Measurements from ENCODE around the gene CDC16. TPM values are rescaled to one million over a fixed set of nuclear protein-coding genes. Genes with fewer than 3 reads are reported as not detected.

Gene CDC16
- total and polyA plus RNA-seq, 9 of the 15 experiments (the other 6 are each of a cell fraction or from before 2014, with no cell fraction given), result 23.2 to 102 (median 51.6) TPM

DNA sequence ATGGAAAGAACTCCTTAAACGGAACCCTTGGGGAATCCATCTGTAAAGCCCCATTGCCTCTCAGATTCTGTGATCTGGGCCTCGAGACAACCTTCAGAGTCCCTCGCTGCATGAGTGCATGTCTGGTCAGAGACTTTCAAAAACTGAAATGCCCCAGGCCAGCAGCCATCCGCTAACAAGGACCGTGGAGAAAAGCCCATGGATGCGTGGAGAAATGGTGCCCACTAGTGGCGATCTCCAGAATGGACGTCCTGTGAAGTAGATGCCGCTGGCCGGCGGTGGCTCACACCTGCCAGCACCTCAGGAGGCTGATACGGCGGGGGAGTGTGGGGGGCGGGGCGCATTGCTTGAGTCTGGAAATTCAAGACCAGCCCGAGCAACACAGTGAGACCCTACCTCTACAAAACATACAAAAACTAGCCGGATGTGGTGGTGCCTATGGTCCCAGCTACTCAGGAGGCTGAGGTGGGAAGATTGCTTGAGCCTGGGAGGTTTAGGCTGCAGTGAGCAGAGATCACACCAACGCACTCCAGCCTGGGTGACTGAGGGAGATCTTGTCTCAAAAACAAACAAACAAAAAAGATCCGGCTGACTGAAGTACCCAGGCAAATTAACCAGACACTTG is 7.9 kb upstream of the CDC16 start (continued):
- peak; percentile 88 for TF ChIP-seq STAG1 (CRISPR knock-in tag; IDR thresholded peaks at IDR 0.05; ENCODE audit: borderline replicate concordance)
- TF ChIP-seq SIX5 (IDR thresholded peaks at IDR 0.05; ENCODE audit: borderline replicate concordance in 1 of 2, insufficient read depth in 1 of 2, low read depth in 1 of 2, low read length in 2 of 2), result no peak
- no peak for TF ChIP-seq SIRT6 (IDR thresholded peaks at IDR 0.05; ENCODE audit: low read depth, low read length)
- no peak for TF ChIP-seq ATF1 (CRISPR knock-in tag; IDR thresholded peaks at IDR 0.05)
- no peak for TF ChIP-seq ATF1 (tag; IDR thresholded peaks at IDR 0.05)
- no peak for TF ChIP-seq POLR3G (IDR thresholded peaks at IDR 0.05; ENCODE audit: extremely low read depth, insufficient read length, insufficient replicate concordance)
- no peak for TF ChIP-seq HDGF (IDR thresholded peaks at IDR 0.05)
- TF ChIP-seq HMGN3 (IDR thresholded peaks at IDR 0.05; ENCODE audit: borderline replicate concordance, extremely low read depth, insufficient read length, low read depth, low read length), result no peak
- no peak for TF ChIP-seq FOXP1 (CRISPR knock-in tag; IDR thresholded peaks at IDR 0.05)
- TF ChIP-seq GABPB2 (CRISPR knock-in tag; conservative IDR thresholded peaks at IDR 0.05), result no peak
- TF ChIP-seq XRCC5 (IDR thresholded peaks at IDR 0.05; ENCODE audit: low read depth, low read length), result no peak
- no peak for TF ChIP-seq KDM4B (IDR thresholded peaks at IDR 0.05; ENCODE audit: borderline replicate concordance in 2 of 2, low read depth in 1 of 2)
- TF ChIP-seq PML (IDR thresholded peaks at IDR 0.05; ENCODE audit: low read length), result no peak
- no peak for TF ChIP-seq ZBTB43 (CRISPR knock-in tag; IDR thresholded peaks at IDR 0.05)
- TF ChIP-seq FIP1L1 (IDR thresholded peaks at IDR 0.05; ENCODE audit: low read depth, low read length, poor library complexity, severe bottlenecking), result no peak
- no peak for TF ChIP-seq RBM34 (IDR thresholded peaks at IDR 0.05; ENCODE audit: borderline replicate concordance, insufficient read depth, low read length)
- no peak for TF ChIP-seq DLX4 (CRISPR knock-in tag; IDR thresholded peaks at IDR 0.05)
- no peak for TF ChIP-seq CCAR2 (IDR thresholded peaks at IDR 0.05; ENCODE audit: low read depth, low read length)
- no peak for TF ChIP-seq E2F1 (CRISPR knock-in tag; IDR thresholded peaks at IDR 0.05)
- no peak for TF ChIP-seq TCF3 (CRISPR knock-in tag; IDR thresholded peaks at IDR 0.05)
- TF ChIP-seq, protein P1, sequence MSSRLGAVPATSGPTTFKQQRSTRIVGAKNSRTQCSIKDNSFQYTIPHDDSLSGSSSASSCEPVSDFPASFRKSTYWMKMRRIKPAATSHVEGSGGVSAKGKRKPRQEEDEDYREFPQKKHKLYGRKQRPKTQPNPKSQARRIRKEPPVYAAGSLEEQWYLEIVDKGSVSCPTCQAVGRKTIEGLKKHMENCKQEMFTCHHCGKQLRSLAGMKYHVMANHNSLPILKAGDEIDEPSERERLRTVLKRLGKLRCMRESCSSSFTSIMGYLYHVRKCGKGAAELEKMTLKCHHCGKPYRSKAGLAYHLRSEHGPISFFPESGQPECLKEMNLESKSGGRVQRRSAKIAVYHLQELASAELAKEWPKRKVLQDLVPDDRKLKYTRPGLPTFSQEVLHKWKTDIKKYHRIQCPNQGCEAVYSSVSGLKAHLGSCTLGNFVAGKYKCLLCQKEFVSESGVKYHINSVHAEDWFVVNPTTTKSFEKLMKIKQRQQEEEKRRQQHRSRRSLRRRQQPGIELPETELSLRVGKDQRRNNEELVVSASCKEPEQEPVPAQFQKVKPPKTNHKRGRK (tag; IDR thresholded peaks at IDR 0.05), result no peak
- no peak for TF ChIP-seq MCM3 (IDR thresholded peaks at IDR 0.05)
- TF ChIP-seq MTA3 (IDR thresholded peaks at IDR 0.05; ENCODE audit: borderline replicate concordance), result no peak
- TF ChIP-seq ZNF197 (CRISPR knock-in tag; IDR thresholded peaks at IDR 0.05; ENCODE audit: low read depth), result no peak
- no peak for TF ChIP-seq BRD4 (IDR thresholded peaks at IDR 0.05)
